K562 (cell line): ENCODE results near the gene NCAM2. TPM values are rescaled to one million over a fixed set of nuclear protein-coding genes. Genes with fewer than 3 reads are reported as not detected.
A peak's percentile ranks its signal among the peaks of the same experiment; 100 is the strongest.

Source experiments
- BCL6 ChIP-seq: fragments of 250-450 bp; sonication (Bioruptor Pico); IDR thresholded peaks from 2 replicates; pipeline ENCODE4 v1.4.0; 2020
- DACH1 ChIP-seq: fragments of 450-650 bp; IDR thresholded peaks from 2 replicates; pipeline ENCODE4 v1.6.1; 2018; ENCODE audit not compliant: partially characterized antibody
- DIDO1 ChIP-seq: fragments of 450-650 bp; IDR thresholded peaks from 2 replicates; pipeline ENCODE4 v1.6.1; 2016; ENCODE audit warnings: low read depth, missing biosample characterization, missing genetic modification characterization
- DNMT1 ChIP-seq: fragments of 450-650 bp; IDR thresholded peaks from 2 replicates; pipeline ENCODE4 v1.6.1; 2016; ENCODE audit warnings: antibody characterized with exemption, mild to moderate bottlenecking
- IFI16 ChIP-seq: fragments of 250-450 bp; sonication (Bioruptor Pico); IDR thresholded peaks from 2 replicates; pipeline ENCODE4 v2.1.2; 2022; ENCODE audit warnings: mild to moderate bottlenecking, inconsistent platforms
- JUNB ChIP-seq: fragments of 450-650 bp; formaldehyde crosslinking; conservative IDR thresholded peaks from 2 replicates; pipeline ENCODE4 v1.4.0; 2020; ENCODE audit warnings: mild to moderate bottlenecking
- MAFG ChIP-seq: fragments of 450-650 bp; conservative IDR thresholded peaks from 2 replicates; pipeline ENCODE4 v1.6.1; 2016; ENCODE audit warnings: missing genetic modification characterization, missing compliant biosample characterization
- MCM7 ChIP-seq, 2 experiments: fragments of 450-650 bp; IDR thresholded peaks; 2 replicates each; pipeline ENCODE4 v1.6.1; 2016 to 2018
- MYBL2 ChIP-seq, 2 experiments: fragments of 450-650 bp in 1 of 2; sonication (generic) in 1 of 2; formaldehyde crosslinking in 1 of 2; IDR thresholded peaks; 2 replicates each; pipeline versions ENCODE4 v1.6.1 to v1.8.1; 2017 to 2022; ENCODE audit warnings: borderline replicate concordance in 1 of 2, inconsistent platforms in 1 of 2, low read depth in 1 of 2, mild to moderate bottlenecking in 1 of 2, missing genetic modification reagents in 1 of 2, moderate library complexity in 1 of 2
- NFYB ChIP-seq: IDR thresholded peaks from 2 replicates; pipeline ENCODE4 v1.6.1; 2011; ENCODE audit warnings: mild to moderate bottlenecking, moderate library complexity; ENCODE audit not compliant: insufficient read length; ENCODE audit errors: extremely low read depth
- PTRF ChIP-seq: fragments of 450-650 bp; IDR thresholded peaks from 2 replicates; pipeline ENCODE4 v1.6.1; 2016; ENCODE audit warnings: mild to moderate bottlenecking, missing genetic modification characterization, missing compliant biosample characterization
- SETDB1 ChIP-seq: IDR thresholded peaks from one replicate; pipeline ENCODE4 v1.6.1; 2012; ENCODE audit warnings: low read length, control low read depth, inconsistent platforms
- ZBTB7A ChIP-seq: IDR thresholded peaks from 2 replicates; pipeline ENCODE4 v1.6.1; 2011; ENCODE audit warnings: low read depth, mild to moderate bottlenecking, low read length, moderate library complexity, borderline replicate concordance; ENCODE audit not compliant: control insufficient read depth
- ZNF140 ChIP-seq: fragments of 250-450 bp; sonication (Bioruptor Pico); IDR thresholded peaks from 2 replicates; pipeline ENCODE4 v1.8.0; 2021; ENCODE audit warnings: moderate library complexity, mild to moderate bottlenecking, inconsistent platforms
- ZNF212 ChIP-seq: fragments of 450-650 bp; formaldehyde crosslinking; IDR thresholded peaks from 2 replicates; pipeline ENCODE4 v1.4.0; 2020; ENCODE audit warnings: mild to moderate bottlenecking
- polyA plus RNA-seq, 8 experiments: library from polyadenylated mRNA; depleted of rRNA in 4 of 8; stranded (reverse) in 5 of 8; unstranded in 3 of 8; fragments of >200 nt; fragmentation: Nextera tagmentation in 2 of 8; fragmentation: Illumina TruSeq in 1 of 8; extraction: Ambion mirVana in 2 of 8; extraction: Trizol in 1 of 8; gene quantifications; 2 replicates each; pipeline versions ENCODE4 v1.2.1 to v1.2.3, GENCODE V29; 2011 to 2014; ENCODE audit warnings: inconsistent platforms in 1 of 8, missing spikeins in 1 of 8
- total RNA-seq, 7 experiments: library from RNA; depleted of rRNA in 6 of 7; stranded (reverse); fragments of >200 nt in 6 of 7; fragmentation: Illumina TruSeq in 2 of 7; extraction: Trizol in 2 of 7; gene quantifications; 2 replicates each; pipeline versions ENCODE4 v1.2.1 to v1.2.3, GENCODE V29; 2011 to 2021; ENCODE audit warnings: low replicate concordance in 1 of 7
- TF ChIP-seq, protein P1 (sequence below): fragments of 450-650 bp; IDR thresholded peaks from 2 replicates; pipeline ENCODE4 v1.6.1; 2016
- TF ChIP-seq, protein P2 (sequence below): fragments of 450-650 bp; IDR thresholded peaks from 2 replicates; pipeline ENCODE4 v1.6.1; 2016; ENCODE audit warnings: missing biosample characterization, missing genetic modification characterization
- TF ChIP-seq, protein P3 (sequence below): sonication (generic); formaldehyde crosslinking; IDR thresholded peaks from 2 replicates; pipeline ENCODE4 v1.4.0; 2020; ENCODE audit warnings: mild to moderate bottlenecking, missing genetic modification reagents
- TF ChIP-seq, protein P4 (sequence below): sonication (generic); formaldehyde crosslinking; IDR thresholded peaks from 2 replicates; pipeline ENCODE4 v1.8.1; 2023; ENCODE audit warnings: mild to moderate bottlenecking, missing genetic modification reagents
- TF ChIP-seq, protein P5 (sequence below): sonication (generic); formaldehyde crosslinking; IDR thresholded peaks from 2 replicates; pipeline ENCODE4 v1.9.0; 2022; ENCODE audit warnings: mild to moderate bottlenecking, missing genetic modification reagents

Gene NCAM2
- total and polyA plus RNA-seq, 9 of the 15 experiments (the other 6 are each of a cell fraction or from before 2014, with no cell fraction given), result 14.0 to 58.2 (median 27.8) TPM

DNA sequence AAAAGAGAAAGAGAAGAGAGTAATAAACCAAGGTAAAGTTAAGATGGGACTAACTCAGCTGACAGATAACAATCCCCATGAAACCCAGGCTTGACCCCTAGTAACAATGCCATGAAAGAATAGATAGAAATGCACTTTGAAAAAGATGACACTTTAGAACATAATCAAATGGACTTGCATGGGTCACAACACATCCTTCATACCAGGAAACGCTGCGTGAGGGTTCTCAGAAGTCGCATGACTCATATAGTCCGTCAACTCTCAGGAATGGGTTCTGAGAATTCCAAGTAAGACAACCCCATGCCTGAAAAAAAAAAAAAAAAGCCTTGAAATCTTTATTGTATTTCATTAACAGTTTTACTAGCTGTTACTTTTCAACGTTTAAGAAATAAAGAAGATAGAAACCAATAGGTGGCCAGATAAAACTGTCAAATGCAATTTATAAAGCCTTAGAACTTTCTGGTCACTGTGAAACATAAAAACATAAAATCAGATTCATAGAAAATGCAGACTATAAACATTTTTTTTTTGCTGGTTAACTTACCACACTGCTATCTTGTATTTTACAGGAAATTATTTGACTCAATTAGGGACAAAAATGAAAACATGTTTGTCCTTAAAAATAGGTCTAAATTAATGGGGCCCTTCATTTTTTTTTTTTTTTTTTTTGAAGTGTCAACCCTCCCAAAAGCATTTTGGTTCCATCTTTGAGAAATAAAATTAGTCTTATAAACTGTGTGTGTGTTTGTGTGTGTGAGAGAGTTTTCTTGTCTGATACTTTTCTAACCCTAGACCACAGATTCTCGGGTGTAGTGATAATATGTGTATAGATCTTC is 202.1 kb downstream of the NCAM2 start (continued):
- TF ChIP-seq MYBL2 (IDR thresholded peaks at IDR 0.05; ENCODE audit: low read depth), result no peak; the same call in 1 of the 2 replicates
- no peak for TF ChIP-seq MYBL2 (CRISPR knock-in tag; IDR thresholded peaks at IDR 0.05; ENCODE audit: borderline replicate concordance)
- TF ChIP-seq MCM7 (IDR thresholded peaks at IDR 0.05), result no peak
- TF ChIP-seq IFI16 (CRISPR knock-in tag), result no peak
- TF ChIP-seq, protein P1, sequence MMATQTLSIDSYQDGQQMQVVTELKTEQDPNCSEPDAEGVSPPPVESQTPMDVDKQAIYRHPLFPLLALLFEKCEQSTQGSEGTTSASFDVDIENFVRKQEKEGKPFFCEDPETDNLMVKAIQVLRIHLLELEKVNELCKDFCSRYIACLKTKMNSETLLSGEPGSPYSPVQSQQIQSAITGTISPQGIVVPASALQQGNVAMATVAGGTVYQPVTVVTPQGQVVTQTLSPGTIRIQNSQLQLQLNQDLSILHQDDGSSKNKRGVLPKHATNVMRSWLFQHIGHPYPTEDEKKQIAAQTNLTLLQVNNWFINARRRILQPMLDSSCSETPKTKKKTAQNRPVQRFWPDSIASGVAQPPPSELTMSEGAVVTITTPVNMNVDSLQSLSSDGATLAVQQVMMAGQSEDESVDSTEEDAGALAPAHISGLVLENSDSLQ, result peak; percentile 46; the same call in 1 of the 2 replicates
- no peak for TF ChIP-seq NFYB
- no peak for TF ChIP-seq PTRF (tag)
- no peak for TF ChIP-seq DIDO1 (tag)
- TF ChIP-seq, protein P2, sequence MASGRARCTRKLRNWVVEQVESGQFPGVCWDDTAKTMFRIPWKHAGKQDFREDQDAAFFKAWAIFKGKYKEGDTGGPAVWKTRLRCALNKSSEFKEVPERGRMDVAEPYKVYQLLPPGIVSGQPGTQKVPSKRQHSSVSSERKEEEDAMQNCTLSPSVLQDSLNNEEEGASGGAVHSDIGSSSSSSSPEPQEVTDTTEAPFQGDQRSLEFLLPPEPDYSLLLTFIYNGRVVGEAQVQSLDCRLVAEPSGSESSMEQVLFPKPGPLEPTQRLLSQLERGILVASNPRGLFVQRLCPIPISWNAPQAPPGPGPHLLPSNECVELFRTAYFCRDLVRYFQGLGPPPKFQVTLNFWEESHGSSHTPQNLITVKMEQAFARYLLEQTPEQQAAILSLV (tag), result no peak
- TF ChIP-seq, protein P3, sequence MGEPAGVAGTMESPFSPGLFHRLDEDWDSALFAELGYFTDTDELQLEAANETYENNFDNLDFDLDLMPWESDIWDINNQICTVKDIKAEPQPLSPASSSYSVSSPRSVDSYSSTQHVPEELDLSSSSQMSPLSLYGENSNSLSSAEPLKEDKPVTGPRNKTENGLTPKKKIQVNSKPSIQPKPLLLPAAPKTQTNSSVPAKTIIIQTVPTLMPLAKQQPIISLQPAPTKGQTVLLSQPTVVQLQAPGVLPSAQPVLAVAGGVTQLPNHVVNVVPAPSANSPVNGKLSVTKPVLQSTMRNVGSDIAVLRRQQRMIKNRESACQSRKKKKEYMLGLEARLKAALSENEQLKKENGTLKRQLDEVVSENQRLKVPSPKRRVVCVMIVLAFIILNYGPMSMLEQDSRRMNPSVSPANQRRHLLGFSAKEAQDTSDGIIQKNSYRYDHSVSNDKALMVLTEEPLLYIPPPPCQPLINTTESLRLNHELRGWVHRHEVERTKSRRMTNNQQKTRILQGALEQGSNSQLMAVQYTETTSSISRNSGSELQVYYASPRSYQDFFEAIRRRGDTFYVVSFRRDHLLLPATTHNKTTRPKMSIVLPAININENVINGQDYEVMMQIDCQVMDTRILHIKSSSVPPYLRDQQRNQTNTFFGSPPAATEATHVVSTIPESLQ (CRISPR knock-in tag), result no peak
- no peak for TF ChIP-seq SETDB1
- TF ChIP-seq, protein P4, sequence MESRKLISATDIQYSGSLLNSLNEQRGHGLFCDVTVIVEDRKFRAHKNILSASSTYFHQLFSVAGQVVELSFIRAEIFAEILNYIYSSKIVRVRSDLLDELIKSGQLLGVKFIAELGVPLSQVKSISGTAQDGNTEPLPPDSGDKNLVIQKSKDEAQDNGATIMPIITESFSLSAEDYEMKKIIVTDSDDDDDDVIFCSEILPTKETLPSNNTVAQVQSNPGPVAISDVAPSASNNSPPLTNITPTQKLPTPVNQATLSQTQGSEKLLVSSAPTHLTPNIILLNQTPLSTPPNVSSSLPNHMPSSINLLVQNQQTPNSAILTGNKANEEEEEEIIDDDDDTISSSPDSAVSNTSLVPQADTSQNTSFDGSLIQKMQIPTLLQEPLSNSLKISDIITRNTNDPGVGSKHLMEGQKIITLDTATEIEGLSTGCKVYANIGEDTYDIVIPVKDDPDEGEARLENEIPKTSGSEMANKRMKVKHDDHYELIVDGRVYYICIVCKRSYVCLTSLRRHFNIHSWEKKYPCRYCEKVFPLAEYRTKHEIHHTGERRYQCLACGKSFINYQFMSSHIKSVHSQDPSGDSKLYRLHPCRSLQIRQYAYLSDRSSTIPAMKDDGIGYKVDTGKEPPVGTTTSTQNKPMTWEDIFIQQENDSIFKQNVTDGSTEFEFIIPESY (CRISPR knock-in tag), result no peak
- no peak for TF ChIP-seq ZNF140 (CRISPR knock-in tag)
- TF ChIP-seq, protein P5, sequence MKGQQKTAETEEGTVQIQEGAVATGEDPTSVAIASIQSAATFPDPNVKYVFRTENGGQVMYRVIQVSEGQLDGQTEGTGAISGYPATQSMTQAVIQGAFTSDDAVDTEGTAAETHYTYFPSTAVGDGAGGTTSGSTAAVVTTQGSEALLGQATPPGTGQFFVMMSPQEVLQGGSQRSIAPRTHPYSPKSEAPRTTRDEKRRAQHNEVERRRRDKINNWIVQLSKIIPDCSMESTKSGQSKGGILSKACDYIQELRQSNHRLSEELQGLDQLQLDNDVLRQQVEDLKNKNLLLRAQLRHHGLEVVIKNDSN (CRISPR knock-in tag), result no peak
- no peak for TF ChIP-seq DACH1
- TF ChIP-seq BCL6 (CRISPR knock-in tag), result no peak
- no peak for TF ChIP-seq ZBTB7A
- no peak for TF ChIP-seq JUNB (CRISPR knock-in tag)
- no peak for TF ChIP-seq DNMT1
- no peak for TF ChIP-seq ZNF212 (CRISPR knock-in tag)
- no peak for TF ChIP-seq MAFG (tag)
